HG03575 (cell line): Measurements from ENCODE around the gene SERTAD1.
"Not testable (repeated sequence)": the region's sequence is repeated elsewhere in the genome, so short reads cannot be mapped to it uniquely, and the experiment has no call there.

ENCODE experiments used
- ATAC-seq: cut with Tn5 transposase; IDR thresholded peaks from one replicate; pipeline ENCODE4 v1.9.1; 2021; ENCODE audit not compliant: unreplicated experiment, insufficient number of reproducible peaks, low FRiP score; ENCODE audit errors: extremely low read depth

The SERTAD1 gene

DNA sequence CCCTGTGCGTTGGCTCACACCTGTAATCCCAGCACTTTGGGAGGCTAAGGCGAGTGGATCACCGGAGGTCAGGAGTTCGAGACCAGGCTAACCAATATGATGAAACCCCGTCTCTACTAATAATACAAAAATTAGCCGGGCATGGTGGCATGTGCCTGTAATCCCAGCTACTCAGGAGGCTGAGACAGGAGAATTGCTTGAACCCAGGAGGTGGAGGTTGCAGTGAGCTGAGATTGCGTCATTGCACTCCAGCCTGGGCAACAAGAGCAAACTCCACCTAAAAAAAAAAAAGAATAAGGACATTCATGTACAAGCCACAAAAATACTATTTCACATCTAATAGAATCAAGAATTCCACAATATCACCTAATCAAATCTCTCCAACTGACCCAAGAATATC, 2.4 kb upstream of the SERTAD1 start:
- ATAC-seq: not testable (repeated sequence)

DNA sequence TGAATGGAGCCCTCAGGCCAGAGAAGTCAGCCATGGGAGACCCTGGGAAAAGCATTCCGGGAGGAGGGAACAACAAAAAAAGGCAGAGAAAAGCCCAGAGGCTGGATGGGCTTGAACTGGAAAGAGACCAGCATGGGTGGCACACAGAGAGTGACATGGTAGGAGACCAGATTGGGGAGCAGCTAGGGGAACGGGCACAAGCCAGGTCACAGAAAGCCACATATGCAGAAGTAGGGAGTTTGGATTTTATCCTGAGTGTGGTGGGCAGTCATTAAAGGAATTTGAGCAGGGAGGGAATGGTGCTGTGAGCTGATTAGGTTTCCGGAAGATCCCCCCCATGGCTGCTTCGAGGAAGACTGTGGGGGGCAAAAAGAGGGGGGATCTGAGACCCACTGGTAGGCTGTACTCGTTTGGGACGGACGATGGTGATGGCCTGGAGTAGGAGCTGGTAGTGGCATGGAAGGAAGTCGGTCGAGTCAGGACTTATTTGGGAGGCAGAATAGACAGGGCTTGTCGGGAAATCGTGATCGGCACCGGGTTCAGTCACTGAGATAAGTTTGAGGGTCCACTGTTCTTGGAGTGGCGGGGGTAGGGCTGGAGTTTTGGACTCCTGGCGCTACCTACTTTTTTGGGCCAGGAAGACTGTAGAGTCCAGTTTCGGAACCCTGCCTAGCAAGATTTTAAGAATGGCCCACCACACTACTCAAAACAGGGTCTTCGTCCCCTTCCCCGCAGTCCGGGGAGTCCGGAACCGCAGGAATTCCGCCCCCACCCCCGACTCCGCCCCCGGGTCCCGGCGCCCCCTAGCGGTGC, 949 bp downstream of the SERTAD1 start:
- no peak for ATAC-seq

- no peak for ATAC-seq
Observed at GRCh38 chr19:40423938-40424337, 1.9 kb downstream of the SERTAD1 start.

DNA sequence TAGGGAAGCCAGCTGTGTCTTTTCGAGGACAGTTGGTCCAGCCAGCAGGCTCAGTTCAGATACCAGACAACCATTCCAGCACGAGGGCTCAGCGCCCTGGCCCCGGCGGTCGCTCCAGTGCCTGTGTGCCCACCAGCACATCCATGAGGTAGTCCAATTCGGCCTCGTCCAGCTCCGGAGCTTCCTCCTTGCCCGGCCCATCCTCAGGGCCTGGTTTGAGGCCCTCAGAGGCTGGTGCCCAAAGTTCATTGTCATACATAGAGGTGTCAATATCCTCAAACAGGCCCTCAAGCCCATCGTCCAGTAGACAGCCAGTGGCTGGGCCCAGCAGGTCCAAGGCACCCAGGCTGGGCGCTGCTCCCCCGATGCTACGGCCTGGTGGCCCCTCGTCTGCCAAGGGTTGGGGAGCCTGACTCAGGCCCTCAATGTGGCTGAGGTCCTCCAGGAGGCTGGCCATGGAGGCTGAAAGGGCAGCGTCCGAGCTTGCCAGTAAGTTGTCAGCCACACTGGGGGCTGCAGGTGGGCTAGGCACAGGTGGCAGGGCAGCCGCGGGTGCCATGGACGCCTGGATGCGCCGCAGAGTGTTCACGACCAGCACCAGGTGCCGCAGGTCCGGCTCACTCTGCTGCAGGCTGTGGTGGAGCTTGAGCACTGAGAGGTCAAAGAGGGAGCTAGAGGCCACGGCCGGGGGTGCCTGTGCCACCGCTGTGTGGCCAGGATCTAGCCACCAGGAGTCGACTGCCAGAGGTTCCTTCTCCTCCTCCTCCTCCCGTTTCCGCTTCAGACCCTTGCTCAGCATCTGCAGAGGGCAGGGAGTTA, 2.8 kb downstream of the SERTAD1 start:
- no peak for ATAC-seq

- no peak for ATAC-seq
Observed at GRCh38 chr19:40421993-40422747, 3.6 kb downstream of the SERTAD1 start.

DNA sequence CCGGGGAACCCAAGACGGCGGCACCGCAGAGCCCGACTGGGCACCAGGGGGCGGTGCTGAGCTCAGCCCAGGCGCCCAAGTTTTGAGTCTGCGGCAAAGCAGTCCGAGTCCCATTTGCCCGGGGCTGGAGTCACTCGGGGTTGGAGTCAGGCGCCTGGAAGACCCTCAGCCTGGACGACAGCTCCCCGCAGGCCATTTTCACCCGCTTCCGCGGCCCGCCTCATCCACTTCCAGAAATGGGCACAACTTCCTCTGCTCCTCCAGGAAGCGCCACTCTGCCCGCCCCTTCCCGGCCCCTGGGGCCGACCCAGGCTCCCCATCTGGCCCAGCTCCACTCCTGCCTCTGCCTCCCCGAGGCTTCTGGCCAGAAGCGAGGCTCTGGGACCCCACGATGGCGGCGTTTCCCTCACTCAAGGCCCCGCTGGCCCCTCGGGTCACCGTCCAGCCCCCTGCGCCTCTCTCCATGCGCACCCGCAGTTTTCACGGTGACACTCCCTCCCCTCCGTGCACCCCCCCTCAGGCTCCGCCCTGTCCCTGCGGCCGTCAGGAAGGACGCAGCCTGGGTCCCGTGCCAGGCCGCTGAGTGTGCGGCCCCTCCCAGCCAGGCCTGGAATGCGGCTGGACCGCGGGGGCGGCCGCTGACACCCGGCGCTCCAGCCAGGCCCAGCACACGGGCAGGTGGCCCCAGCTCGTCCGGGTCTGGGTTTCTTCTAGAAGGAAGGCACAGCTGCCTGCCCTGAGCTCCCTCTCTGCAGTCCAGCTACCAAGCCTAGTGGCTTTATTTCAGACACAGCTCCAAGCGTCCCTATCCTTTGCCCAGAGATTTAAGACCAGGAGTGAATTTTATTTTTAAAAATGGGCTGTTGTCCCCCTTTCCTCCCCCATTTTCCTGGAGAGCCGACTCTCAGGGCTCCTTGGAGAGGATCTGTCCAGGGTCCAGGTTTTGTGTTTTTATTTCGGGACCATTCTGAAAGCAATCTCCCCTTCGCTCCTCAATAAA, 4.7 kb downstream of the SERTAD1 start:
- no peak for ATAC-seq

DNA sequence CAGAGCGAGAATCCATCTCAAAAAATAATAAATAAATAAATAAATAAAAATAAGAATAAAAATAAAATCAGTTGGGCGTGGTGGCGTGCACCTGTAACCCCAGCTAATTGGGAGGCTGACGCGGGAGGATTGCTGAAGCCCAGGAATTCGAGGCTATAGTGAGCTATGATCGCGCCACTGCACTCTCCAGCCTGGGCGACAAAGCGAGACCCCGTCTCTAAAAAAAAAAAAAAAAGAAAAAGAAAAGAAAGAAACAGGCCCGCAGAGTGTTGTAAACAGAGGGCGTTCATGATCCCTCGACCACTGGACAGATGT, 5.4 kb downstream of the SERTAD1 start:
- ATAC-seq: no peak

GRCh38 chr19:40419780-40420179, 6.0 kb downstream of the SERTAD1 start:
- ATAC-seq: no peak

DNA sequence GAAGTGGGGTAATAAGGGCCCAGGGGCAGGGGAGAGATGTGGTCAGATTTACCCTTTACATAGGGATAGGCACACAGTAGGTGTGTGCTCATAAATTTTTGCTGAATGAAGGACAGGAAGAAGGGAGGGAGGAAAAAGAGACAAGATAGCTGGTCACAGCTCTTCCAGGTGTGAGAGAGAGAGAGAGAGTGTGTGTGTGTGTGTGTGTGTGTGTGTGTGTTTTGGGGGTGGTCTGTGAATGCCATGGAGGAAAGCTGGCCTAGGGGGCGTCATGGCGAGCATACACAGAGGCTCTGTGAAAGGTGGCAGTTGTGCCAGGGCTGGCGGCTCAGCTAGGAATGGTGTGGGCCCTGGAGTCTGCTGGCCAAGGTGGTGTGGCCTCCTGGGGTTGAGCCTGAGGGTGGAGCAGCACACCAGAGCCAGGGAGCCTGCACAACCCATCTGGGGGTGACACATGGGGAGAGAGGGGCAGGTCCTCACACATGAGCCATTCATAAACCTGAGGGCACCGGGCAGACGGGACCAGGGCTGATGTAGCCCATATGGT, 6.7 kb downstream of the SERTAD1 start:
- no peak for ATAC-seq

DNA sequence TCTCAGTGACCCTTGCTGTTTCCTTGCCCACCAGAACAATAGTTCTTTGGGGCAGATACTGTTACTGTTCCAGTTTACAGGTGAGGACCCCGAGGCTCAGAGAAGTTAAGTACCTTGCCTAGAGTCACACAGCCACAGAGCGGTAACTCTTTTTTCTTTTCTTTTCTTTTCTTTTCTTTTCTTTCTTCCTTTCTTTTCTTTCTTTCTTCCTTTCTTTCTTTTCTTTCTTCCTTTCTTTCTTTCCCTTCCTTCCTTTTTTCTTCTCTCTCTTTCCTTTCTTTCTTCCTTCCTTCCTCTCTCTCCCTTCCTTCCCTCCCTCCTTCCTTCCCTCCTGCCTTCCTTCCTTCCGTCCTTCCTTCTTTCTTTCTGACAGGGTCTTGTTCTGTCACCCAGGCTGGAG, 7.8 kb downstream of the SERTAD1 start:
- ATAC-seq: no peak

DNA sequence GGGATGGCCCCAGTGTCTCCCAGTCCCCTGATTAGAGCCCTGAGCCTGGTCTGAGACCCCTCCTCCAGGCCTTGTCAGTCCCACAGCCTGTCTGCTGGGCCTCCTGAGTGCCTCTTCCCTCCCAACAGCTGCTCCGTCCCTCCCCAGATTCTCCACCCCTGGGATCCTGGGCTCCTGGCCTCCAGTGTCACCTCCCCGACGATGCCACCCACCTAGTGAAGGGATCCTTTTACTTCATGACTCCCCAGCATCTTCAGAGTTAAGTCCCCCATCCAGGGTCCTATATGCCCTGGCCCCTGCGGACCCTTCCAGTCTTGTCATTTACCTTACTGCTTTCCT, 8.2 kb downstream of the SERTAD1 start:
- ATAC-seq: no peak

GRCh38 chr19:40416918-40417642, 8.7 kb downstream of the SERTAD1 start:
- no peak for ATAC-seq

GRCh38 chr19:40415768-40416167, 10.0 kb downstream of the SERTAD1 start:
- no peak for ATAC-seq

DNA sequence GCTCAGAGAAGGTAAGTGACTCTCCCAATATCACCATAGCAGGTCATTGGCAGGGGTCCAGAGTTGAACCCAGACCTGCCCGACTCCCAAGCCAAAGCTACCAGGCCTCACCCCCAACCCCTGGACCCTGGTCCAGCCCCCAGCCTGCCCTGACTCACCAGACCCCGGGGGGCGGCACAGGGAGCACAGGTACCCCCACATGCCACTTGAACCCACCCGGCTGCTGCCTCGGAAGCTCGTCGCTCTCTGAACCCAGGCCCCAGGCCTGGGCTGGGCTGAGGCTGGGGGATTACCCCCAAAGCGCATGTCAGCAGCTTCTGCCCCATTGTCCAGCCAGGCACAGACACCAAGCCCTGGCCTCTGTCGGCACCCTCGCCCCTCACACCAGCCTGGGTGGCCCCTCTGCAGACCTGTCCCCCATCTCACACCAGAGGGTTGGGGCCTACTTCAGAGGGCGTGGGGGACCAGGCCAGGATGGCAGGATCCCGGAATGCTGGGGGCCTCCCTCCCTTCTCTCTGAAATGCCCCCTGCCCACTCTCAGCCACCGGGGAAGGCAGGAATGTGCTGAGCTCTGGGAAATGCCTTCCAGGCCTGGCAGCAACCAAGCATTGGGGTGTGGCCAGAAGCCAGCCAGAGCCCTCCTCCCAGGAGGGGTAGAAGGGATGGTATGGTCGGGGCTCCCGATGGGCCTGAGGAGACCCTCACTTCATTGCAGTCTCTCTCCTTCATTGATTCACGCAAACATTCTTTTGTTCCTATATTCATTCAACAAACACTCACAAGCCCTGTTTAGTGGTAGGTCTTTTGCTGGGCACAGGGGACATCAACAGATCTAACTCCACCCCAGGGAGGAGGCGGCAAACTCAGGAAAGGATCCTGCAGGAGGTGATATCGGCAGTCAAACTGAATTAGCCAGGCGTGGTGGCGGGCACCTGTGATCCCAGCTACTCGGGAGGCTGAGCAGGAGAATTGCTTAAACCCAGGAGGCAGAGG, 11.0 kb downstream of the SERTAD1 start:
- no peak for ATAC-seq

DNA sequence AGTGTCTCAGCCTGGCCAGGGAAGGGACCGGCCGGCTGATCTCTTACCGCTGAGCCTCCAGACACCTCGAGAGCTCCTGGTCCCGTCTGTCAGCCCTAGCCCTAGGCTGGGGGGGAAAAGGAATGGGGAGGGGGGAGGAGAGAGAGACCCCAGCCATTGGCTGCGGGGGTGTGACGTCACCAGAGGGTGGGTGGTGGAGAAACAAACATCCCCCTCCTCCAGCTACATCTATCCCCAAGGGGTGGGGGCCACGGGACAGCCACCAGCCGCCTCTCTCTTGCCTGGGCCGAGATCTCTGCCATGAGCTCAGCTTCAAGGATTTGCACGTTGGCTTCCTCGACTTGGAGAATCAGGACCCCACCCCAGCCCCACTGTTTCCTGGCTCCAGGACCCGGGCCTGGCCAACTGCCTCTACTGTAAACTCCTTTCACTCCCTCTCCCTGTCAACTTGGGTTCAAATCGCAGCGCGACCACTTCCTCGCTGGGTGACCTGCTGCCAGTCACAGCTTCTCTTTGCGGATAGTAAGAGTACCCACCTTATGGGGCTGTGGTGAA, 12.4 kb downstream of the SERTAD1 start, which contains the start of gene PRX:
Gene PRX, minus strand, starts transcription at position 88 of the 555 bp plus-strand sequence. CDS start 5,446 bp downstream, outside the sequence.
- ATAC-seq: no peak

DNA sequence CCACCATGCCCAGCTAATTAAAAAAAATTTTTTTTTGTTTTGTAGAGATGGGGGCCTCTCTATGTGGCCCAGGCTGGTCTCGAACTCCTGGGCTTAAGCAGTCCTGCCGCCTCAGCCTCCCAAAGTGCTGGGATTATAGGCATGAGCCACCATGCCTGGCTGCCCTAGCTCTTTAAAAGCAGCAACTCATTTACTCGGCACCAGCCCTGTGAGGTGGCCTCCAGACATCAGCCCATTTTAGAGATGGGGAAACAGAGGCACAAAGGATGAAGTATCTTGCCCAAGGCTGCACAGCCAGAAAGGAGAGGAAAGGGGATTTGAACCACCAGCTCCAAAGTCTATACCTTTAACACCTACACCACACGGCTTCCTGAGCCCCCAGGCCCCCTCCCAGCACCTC, 12.9 kb downstream of the SERTAD1 start:
- no peak for ATAC-seq
